NT2/D1 (cell line): Measurements from ENCODE around the gene TTC31.

Source experiments
- DNase-seq: peaks from one replicate; pipeline ENCODE4 v3.0.0-alpha.2; 2011; ENCODE audit warnings: low read depth, low spot score
- H3K27me3 ChIP-seq: 2 replicates; pipeline ENCODE4 v1.6.0; 2011; ENCODE audit warnings: mild to moderate bottlenecking; ENCODE audit not compliant: insufficient read length, insufficient read depth
- H3K36me3 ChIP-seq: 2 replicates; pipeline ENCODE4 v1.6.1; 2011; ENCODE audit warnings: mild to moderate bottlenecking, low read length, mixed read lengths; ENCODE audit not compliant: insufficient read depth, insufficient read length
- H3K4me1 ChIP-seq: 2 replicates; pipeline ENCODE4 v1.5.1; 2011; ENCODE audit not compliant: insufficient read depth, insufficient read length
- H3K4me3 ChIP-seq: 2 replicates; pipeline ENCODE4 v1.5.1; 2011; ENCODE audit warnings: low read depth; ENCODE audit not compliant: insufficient read length
- H3K9ac ChIP-seq: 2 replicates; pipeline ENCODE4 v1.6.0; 2011; ENCODE audit warnings: low read depth; ENCODE audit not compliant: insufficient read length
- H3K9me3 ChIP-seq: 2 replicates; pipeline ENCODE4 v1.5.1; 2011; ENCODE audit warnings: mild to moderate bottlenecking, low read length; ENCODE audit not compliant: insufficient read depth
- SUZ12 ChIP-seq: IDR thresholded peaks from 2 replicates; pipeline ENCODE4 v1.6.1; 2011; ENCODE audit not compliant: insufficient read length, insufficient read depth; ENCODE audit errors: extremely low read depth
- YY1 ChIP-seq: IDR thresholded peaks from 2 replicates; pipeline ENCODE4 v1.6.1; 2011; ENCODE audit not compliant: insufficient read length, insufficient read depth
- ZNF274 ChIP-seq: IDR thresholded peaks from 2 replicates; pipeline ENCODE4 v1.6.1; 2011; ENCODE audit warnings: mild to moderate bottlenecking, low read depth, low read length

The TTC31 gene

GRCh38 chr2:74482801-74483674 lies at the start of gene TTC31, which contains the start of gene CCDC142:
Gene TTC31 (plus strand): TSS chr2:74483081. CDS start chr2:74483096, 15 bp downstream.
Gene CCDC142 (minus strand): TSS chr2:74482998. CDS start chr2:74482837, 161 bp downstream.
- Histone ChIP-seq H3K27me3 (no peaks in the 10 kb centered on the region), H3K36me3 (peaks cover 33% of the 10 kb centered on the region), H3K9ac (peak within 1 kb of the TSS; percentile 85), H3K9me3 (no peaks in the 10 kb centered on the region), H3K4me3 (peak within 1 kb of the TSS; percentile 75), H3K4me1 (peaks cover 3% of the 10 kb centered on the region)
- TF ChIP-seq YY1 (peak; percentile 98), ZNF274 (no peak), SUZ12 (no peak)
- peak; percentile 93 for DNase-seq

DNA sequence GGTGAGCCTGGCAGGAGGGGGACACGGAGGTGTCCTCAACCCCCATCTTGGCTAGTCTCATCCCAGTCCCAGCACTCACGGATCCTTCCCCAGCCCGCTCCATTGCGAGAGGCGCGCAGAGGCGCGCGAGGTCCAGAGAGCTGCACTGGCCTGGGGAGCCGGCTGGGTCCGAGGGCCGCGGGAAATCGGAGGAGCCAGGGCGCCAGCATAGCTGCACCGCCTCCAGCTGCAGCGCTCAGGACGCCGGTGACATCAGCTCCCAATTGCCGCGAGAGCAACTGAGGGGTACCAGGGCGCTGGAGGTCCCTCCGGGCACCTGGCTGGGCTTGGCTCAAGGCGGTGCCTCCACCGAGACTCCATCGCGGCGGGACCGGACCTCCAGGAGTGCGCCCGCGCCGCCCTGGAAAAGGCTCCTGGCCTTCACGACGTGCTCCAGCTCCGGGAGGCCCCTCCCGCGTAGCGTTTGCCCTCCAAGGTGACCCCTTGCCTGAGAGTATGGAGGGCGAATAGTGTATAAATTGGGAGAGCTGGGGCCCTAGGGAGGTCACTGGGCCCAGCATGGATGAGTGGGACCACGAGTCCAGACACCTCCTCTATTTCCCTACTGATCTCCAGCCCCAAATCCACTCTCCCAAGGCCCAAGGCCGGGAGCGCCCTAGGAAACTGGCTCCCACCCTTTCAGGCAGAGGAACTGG lies 46.6 kb upstream of the TTC31 start:
- Histone ChIP-seq H3K9ac (no peak overlapping the region), H3K27me3 (no peaks in the 10 kb centered on the region), H3K4me3 (no peak overlapping the region), H3K4me1 (peaks cover 9% of the 10 kb centered on the region), H3K9me3 (no peaks in the 10 kb centered on the region), H3K36me3 (peaks cover 46% of the 10 kb centered on the region)
- TF ChIP-seq SUZ12 = no peak
- no peak for DNase-seq

GRCh38 chr2:74436848-74437695 lies 45.8 kb upstream of the TTC31 start:
- no peak for DNase-seq

DNA sequence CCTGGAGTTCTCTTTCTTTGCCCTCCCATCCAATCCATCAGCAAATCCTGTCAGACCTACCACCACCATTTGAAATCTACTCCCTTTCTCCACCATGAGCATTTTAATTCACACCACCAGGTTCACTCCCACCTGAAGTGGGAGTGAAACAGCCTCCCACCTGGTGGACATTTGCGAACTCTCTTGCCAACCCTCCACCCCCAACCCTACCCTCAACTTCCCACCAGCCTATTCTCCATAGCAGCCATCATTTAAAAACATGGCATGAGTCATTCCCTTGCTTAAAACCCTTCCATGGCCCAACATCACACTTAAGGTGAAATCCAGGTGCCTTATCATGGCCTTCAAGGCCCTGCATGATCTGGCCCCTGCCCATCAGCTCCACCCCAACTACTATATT lies 44.6 kb upstream of the TTC31 start:
- Histone ChIP-seq H3K4me3 (no peak overlapping the region), H3K36me3 (peaks cover 33% of the 10 kb centered on the region), H3K9ac (no peak overlapping the region), H3K9me3 (no peaks in the 10 kb centered on the region), H3K4me1 (peaks cover 9% of the 10 kb centered on the region), H3K27me3 (no peaks in the 10 kb centered on the region)
- DNase-seq = no peak
- TF ChIP-seq SUZ12 = no peak
- TF ChIP-seq ZNF274 = no peak
- TF ChIP-seq YY1 = no peak

More at GRCh38 chr2:74436848-74437695, 45.8 kb upstream of the TTC31 start:
- no peaks in the 10 kb centered on the region for H3K27me3 ChIP-seq
- peaks cover 39% of the 10 kb centered on the region for H3K36me3 ChIP-seq
- peaks cover 9% of the 10 kb centered on the region for H3K4me1 ChIP-seq
- H3K9ac ChIP-seq = peak overlapping the region; percentile 21
- no peaks in the 10 kb centered on the region for H3K9me3 ChIP-seq
- no peak overlapping the region for H3K4me3 ChIP-seq
- TF ChIP-seq YY1 (no peak), ZNF274 (no peak), SUZ12 (no peak)

DNA sequence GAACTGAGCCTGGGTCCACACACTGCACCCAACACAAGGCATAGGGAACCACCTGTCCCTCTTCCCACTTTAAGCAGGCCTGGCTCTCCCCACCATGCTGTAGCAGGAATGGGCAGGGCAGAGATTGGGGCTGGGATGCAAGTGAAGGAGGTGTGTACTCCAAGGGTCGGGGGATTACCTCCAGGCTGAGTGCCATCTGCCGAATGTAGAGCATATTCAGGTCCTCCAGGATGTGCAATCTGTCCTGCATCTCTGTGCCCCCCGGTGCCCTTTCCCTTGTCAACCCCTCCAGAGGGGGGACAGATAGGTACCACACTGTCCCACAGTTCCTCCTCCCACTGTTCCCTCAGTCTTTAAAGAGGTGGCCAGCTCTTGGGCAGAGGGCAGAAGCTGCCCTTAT lies 43.5 kb upstream of the TTC31 start:
- Histone ChIP-seq H3K4me1 (peaks cover 9% of the 10 kb centered on the region), H3K27me3 (no peaks in the 10 kb centered on the region), H3K4me3 (peak overlapping the region; percentile 78), H3K9ac (peak overlapping the region; percentile 90), H3K9me3 (no peaks in the 10 kb centered on the region), H3K36me3 (peaks cover 33% of the 10 kb centered on the region)
- no peak for TF ChIP-seq YY1
- DNase-seq = no peak

GRCh38 chr2:74439803-74440377 lies 43.0 kb upstream of the TTC31 start:
- Histone ChIP-seq H3K36me3 (peaks cover 31% of the 10 kb centered on the region), H3K9me3 (no peaks in the 10 kb centered on the region), H3K4me3 (peak overlapping the region; percentile 78), H3K9ac (peak overlapping the region; percentile 90), H3K27me3 (no peaks in the 10 kb centered on the region), H3K4me1 (peaks cover 9% of the 10 kb centered on the region)
- TF ChIP-seq SUZ12 (no peak), YY1 (no peak), ZNF274 (no peak)
- DNase-seq = no peak
